ENCODE results near the gene PIK3AP1. TPM values are rescaled to one million over a fixed set of nuclear protein-coding genes. Genes with fewer than 3 reads are reported as not detected.
A peak's percentile ranks its signal among the peaks of the same experiment; 100 is the strongest.

Gene PIK3AP1
- total RNA-seq, 1 donor = 35.0 TPM

GRCh38 chr10:96724621-96725020 lies 4.3 kb upstream of the PIK3AP1 start:
- no peak for DNase-seq (ENCODE audit: low read depth in 2 of 3, low spot score in 2 of 3)

DNA sequence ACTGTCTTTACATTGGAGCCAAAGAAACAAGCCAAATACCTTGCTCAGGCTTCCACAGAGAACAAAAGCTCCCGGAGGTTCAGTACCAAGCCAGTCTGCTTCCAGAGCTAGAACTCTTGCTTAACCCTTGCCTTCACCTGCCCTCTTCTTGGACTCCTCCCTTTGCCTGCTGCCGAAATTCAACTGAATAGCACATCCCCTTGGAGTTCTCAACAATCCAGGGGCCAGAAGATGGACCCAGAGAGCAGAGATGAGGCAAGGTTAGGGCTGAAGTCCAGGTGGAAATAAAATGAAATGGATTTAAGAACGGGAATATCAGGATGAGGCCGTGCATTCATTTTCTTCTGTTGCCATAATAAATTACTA lies 876 bp upstream of the PIK3AP1 start:
- no peak for DNase-seq (ENCODE audit: low read depth in 2 of 3, low spot score in 2 of 3)

DNA sequence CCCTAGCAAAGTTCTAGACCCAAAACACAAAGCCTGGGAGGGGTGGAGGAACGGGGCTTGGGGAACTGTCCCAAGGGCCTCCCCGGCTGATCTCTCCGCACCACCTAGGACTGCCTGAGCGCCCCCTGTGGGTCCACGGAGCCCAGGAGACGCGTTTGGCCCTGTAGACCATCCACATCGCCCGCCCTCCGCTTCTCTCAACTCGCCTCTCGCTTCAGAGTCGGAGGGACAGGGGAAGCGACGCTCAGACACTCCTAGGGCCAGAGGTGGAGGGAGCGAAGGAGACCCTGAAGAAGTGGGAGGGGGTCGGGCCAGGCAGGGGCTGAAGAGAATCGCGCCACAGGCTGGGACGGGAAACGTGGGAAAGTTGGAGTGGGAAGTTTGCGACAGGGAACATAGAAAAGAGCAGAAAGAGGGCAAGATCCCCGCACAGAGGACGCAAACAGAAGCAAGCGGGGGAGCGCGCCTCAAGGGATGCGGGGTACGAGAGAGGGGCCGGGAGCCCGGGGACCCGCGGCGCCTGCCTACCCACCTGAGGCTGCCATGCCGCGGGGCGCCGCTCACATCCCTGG lies 378 bp downstream of the PIK3AP1 start:
- peak in 2 of 3 donors; percentile 79 to 85 for DNase-seq (ENCODE audit: low read depth in 2 of 3, low spot score in 2 of 3)

- no peak for DNase-seq (ENCODE audit: low read depth in 2 of 3, low spot score in 2 of 3)
These were observed 1.1 kb downstream of the PIK3AP1 start for GRCh38 chr10:96719200-96719599.

GRCh38 chr10:96718304-96718990 lies 1.9 kb downstream of the PIK3AP1 start:
- DNase-seq (ENCODE audit: low read depth in 2 of 3, low spot score in 2 of 3) = no peak

- DNase-seq (ENCODE audit: low read depth in 2 of 3, low spot score in 2 of 3) = no peak
These were observed 3.9 kb downstream of the PIK3AP1 start for GRCh38 chr10:96716390-96716789.

- no peak for DNase-seq (ENCODE audit: low read depth in 2 of 3, low spot score in 2 of 3)
These were observed 5.5 kb downstream of the PIK3AP1 start for GRCh38 chr10:96714746-96715255.

- no peak for DNase-seq (ENCODE audit: low read depth in 2 of 3, low spot score in 2 of 3)
These were observed 6.2 kb downstream of the PIK3AP1 start for GRCh38 chr10:96714031-96714590.

- DNase-seq (ENCODE audit: low read depth in 2 of 3, low spot score in 2 of 3) = no peak
These were observed 7.5 kb downstream of the PIK3AP1 start for GRCh38 chr10:96712662-96713271.

GRCh38 chr10:96711048-96711728 lies 9.1 kb downstream of the PIK3AP1 start:
- no peak for DNase-seq (ENCODE audit: low read depth in 2 of 3, low spot score in 2 of 3)

DNA sequence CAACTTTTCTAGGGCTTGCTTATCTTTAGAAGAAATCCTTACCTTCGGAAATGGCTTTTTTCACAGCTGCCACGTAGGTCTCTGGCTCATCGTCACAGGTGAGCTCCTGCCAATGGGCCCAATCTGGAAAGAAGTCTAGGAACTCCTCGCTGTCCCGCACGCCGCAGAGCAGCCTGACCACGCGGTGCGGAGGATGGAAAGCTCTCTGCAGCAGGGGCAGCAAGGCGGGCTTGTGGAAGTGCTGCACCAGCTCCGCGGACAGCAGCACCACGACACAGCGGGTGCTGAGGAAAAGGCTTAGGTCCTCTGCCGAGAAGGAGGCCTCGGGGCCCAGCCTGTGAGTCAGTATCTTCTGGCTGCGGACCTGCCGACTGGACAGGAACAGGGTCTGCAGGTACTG lies 10.8 kb downstream of the PIK3AP1 start:
- no peak for DNase-seq (ENCODE audit: low read depth in 2 of 3, low spot score in 2 of 3)

- no peak for DNase-seq (ENCODE audit: low read depth in 2 of 3, low spot score in 2 of 3)
These were observed 11.3 kb downstream of the PIK3AP1 start for GRCh38 chr10:96708996-96709395.

DNA sequence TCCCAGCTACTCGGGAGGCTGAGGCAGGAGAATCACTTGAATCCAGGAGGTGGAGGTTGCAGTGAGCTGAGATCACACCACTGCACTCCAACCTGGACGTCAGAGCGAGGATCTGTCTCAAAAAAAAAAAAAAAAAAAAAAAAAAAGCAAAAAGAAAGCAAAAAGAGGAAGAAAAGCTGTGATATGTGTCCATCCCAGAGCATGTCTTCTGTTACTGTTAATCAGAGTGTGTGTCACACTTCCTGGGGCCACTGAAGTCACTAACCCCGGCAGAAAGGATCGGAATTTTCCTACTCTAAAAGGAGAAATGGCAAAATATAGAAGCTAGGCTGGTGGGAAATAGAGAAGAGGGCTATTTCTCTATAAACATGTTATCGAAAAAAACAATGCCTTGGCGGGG lies 11.9 kb downstream of the PIK3AP1 start:
- peak in 2 of 3 donors; percentile 65 for DNase-seq (ENCODE audit: low read depth in 2 of 3, low spot score in 2 of 3)

DNA sequence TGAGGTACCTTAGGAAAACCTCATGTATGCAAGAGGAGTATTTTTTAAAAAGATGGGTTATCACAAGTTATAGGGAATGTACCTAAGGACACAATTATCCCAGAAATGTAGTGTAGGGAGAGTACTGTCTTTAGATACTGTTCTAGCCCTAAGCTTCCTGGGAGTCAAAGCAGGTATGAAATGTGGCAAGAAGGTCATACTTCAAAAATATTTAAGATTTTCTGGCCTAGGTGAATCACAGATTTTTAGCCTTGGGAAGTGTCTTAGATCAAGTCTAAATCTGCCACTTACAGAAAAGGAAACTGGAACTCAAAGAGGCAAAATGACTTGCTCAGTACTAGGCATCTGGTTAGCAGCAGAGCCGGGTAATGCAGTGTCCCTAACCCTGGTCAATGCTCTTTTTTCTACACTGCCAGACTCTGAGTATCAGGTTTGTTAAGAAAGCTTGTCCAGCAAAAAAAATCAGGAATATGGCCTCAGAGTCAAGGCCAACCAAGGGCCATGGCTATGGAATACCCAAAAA lies 13.9 kb downstream of the PIK3AP1 start:
- DNase-seq (ENCODE audit: low read depth in 2 of 3, low spot score in 2 of 3) = no peak

- DNase-seq (ENCODE audit: low read depth in 2 of 3, low spot score in 2 of 3) = no peak
These were observed 15.2 kb downstream of the PIK3AP1 start for GRCh38 chr10:96705134-96705533.

DNA sequence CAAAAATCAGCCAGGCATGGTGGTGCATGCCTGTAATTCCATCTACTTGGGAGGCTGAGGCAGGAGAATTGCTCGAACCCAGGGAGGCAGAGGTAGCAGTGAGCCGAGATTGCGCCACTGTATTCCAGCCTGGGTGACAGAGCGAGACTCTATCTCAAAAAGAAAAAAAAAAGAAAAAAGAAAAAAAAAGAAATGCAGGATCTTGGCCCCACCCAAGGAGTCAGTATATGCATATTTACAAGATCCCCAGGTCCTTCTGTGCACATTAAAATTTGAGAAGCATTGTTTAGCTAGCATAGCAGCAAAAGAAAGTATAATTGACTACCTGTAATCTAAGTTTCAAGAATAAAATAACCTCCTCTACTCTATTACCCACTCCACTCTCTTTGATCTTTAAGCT lies 15.8 kb downstream of the PIK3AP1 start:
- no peak for DNase-seq (ENCODE audit: low read depth in 2 of 3, low spot score in 2 of 3)

DNA sequence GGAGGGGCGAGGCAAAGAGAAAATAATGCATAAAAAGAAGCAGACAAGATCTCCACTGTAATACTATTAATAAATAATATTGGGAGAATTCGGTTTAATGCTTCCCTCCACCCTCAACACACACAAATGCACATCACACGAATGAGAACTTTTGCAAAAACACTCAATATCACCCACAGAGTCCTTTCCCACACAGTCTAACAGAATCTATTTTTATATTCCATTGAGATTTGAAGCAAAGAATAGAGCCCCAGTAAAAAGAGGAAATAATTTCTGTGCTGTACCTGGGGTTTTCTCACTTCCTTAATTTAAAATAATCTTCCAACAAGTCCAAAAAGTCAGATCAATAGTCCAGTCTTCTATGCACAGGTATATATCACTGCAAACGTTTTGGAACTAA lies 17.0 kb downstream of the PIK3AP1 start:
- DNase-seq (ENCODE audit: low read depth in 2 of 3, low spot score in 2 of 3) = peak in 1 of 3 donors; percentile 20

DNA sequence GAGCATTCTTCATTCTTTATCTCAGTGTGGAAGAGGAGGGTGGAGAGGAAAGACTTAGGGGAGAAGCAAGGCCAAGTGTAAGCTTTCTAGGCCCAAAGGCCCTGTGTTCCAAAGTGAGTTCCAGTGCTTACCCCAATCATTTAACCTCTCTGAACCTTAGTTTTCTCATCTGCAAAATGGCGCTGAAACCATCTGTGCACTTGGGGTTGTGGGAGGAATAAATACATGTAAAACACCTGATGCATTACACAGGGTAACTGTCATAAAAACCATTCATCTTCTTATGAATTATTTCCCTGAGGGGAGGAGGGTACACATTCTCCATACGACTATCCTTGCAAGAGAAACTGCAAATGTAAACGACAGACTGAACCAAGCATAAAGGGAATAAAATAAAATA lies 19.0 kb downstream of the PIK3AP1 start:
- no peak for DNase-seq (ENCODE audit: low read depth in 2 of 3, low spot score in 2 of 3)

GRCh38 chr10:96700374-96701099 lies 19.8 kb downstream of the PIK3AP1 start:
- DNase-seq (ENCODE audit: low read depth in 2 of 3, low spot score in 2 of 3) = peak in 2 of 3 donors; percentile 70 to 79

GRCh38 chr10:96699613-96700012 lies 20.7 kb downstream of the PIK3AP1 start:
- no peak for DNase-seq (ENCODE audit: low read depth in 2 of 3, low spot score in 2 of 3)

Data from hematopoietic multipotent progenitor cell (in vitro differentiated cells).